Measurements from ENCODE around the gene SCN8A.

DNA sequence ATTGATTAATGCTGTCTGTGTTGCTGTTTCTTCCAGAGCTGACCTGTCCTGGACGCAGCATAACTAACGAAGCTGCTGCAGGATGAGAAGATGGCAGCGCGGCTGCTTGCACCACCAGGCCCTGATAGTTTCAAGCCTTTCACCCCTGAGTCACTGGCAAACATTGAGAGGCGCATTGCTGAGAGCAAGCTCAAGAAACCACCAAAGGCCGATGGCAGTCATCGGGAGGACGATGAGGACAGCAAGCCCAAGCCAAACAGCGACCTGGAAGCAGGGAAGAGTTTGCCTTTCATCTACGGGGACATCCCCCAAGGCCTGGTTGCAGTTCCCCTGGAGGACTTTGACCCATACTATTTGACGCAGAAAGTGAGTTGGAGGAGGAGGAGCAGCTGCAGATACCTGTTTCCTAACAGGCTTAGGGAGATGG is 71.7 kb downstream of the SCN8A start:
- TF ChIP-seq POLR2A (IDR thresholded peaks at IDR 0.05; ENCODE audit: low read depth, low read length) (no peak), TAF1 (IDR thresholded peaks at IDR 0.05; ENCODE audit: borderline replicate concordance, low read depth, low read length) (no peak), POLR2AphosphoS5 (IDR thresholded peaks at IDR 0.05; ENCODE audit: low read depth, low read length) (no peak)
